Activated T-cell treated with anti-CD3 and anti-CD28 coated beads, Interleukin-2, amount 50 U/mL, for 24 hours (primary cell): ENCODE results near the gene SMAP1.

Experiments used
- DNase-seq: peaks from one replicate; pipeline ENCODE4 v3.0.0-alpha.2; 2020
- H3K27ac Mint-ChIP-seq: 2 replicates; pipeline ENCODE4 v1.8.0; 2020; ENCODE audit warnings: mild to moderate bottlenecking, mixed read lengths
- H3K27me3 Mint-ChIP-seq: 2 replicates; pipeline ENCODE4 v1.8.0; 2020; ENCODE audit warnings: mixed read lengths
- H3K36me3 Mint-ChIP-seq: 2 replicates; pipeline ENCODE4 v1.8.0; 2020; ENCODE audit warnings: low read depth, mixed read lengths
- H3K4me1 Mint-ChIP-seq: 2 replicates; pipeline ENCODE4 v1.8.0; 2020; ENCODE audit warnings: low read depth, mixed read lengths
- H3K4me3 Mint-ChIP-seq: 2 replicates; pipeline ENCODE4 v1.8.0; 2020; ENCODE audit warnings: mild to moderate bottlenecking, moderate library complexity, mixed read lengths
- H3K9me3 Mint-ChIP-seq: 2 replicates; pipeline ENCODE4 v1.8.0; 2020; ENCODE audit warnings: mixed read lengths

SMAP1 gene

DNA sequence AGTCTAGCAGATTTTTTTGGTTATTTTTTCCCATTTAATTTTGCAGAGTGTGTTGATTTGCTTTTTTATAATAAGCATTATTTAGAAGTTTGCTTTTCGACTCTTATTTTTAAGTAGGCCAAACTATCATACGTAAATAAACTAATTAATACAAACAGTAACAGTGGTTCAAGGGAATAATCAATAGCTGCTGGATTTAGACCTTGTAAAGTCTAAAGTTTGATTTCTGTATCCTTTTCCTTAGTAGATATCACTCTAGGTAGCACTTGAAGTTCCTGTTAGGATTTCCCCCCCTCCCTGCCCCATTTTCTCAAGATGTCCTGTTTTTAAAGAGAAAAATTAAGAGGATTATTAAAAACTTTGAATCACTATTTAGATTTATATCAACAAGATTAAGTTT, 153.1 kb downstream of the SMAP1 start:
- Mint-ChIP-seq H3K27me3 (no peaks in the 10 kb centered on the region), H3K36me3 (peaks cover 37% of the 10 kb centered on the region), H3K9me3 (peaks cover 7% of the 10 kb centered on the region), H3K27ac (no peak overlapping the region), H3K4me1 (no peaks in the 10 kb centered on the region), H3K4me3 (no peak overlapping the region)
- DNase-seq = no peak

DNA sequence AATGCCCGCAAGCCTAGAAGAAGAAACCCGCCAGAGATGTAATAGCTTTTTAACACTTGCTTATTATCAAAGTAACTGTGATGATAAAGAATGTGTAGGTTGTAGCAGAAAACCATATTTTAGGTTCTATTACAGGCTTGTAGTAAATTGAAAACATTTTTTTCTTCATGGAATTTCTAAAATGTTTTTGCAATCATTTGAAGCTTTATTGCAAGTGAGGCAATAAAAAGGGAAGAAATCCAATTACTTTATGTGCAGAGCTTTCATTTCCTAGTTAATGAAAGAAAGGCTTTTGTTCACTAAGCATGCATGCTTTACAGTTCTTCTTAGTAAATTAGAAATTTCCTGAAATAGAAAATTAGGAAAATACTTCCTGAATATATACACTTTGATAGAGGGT, 154.1 kb downstream of the SMAP1 start:
- DNase-seq = no peak

DNA sequence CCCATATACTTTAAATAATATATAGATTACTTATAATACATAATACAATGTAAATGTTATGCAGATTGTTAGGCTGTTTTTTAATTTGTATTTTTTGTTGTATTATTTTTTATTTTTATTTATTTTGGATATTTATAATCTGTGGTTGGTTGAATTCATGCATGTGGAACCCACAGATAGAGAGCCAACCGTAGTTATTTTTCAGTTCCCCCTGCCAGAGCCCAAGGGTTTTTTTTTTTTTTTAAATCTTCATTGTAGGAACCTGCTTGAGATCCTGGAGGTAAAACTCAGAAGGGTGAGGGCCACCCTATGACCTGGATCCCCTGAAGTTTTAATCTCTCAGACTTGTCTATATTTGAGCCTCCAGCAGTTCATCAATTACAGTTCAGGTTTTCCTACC, 156.0 kb downstream of the SMAP1 start:
- H3K27me3 Mint-ChIP-seq = no peaks in the 10 kb centered on the region
- peaks cover 5% of the 10 kb centered on the region for H3K4me1 Mint-ChIP-seq
- peaks cover 7% of the 10 kb centered on the region for H3K9me3 Mint-ChIP-seq
- H3K36me3 Mint-ChIP-seq = peaks cover 40% of the 10 kb centered on the region
- no peak for DNase-seq
- no peak overlapping the region for H3K27ac Mint-ChIP-seq
- no peak overlapping the region for H3K4me3 Mint-ChIP-seq

More for the DNA sequence above, 154.1 kb downstream of the SMAP1 start:
- Mint-ChIP-seq H3K27ac (no peak overlapping the region), H3K4me3 (no peak overlapping the region), H3K9me3 (peaks cover 7% of the 10 kb centered on the region), H3K4me1 (no peaks in the 10 kb centered on the region), H3K36me3 (peaks cover 37% of the 10 kb centered on the region), H3K27me3 (no peaks in the 10 kb centered on the region)

DNA sequence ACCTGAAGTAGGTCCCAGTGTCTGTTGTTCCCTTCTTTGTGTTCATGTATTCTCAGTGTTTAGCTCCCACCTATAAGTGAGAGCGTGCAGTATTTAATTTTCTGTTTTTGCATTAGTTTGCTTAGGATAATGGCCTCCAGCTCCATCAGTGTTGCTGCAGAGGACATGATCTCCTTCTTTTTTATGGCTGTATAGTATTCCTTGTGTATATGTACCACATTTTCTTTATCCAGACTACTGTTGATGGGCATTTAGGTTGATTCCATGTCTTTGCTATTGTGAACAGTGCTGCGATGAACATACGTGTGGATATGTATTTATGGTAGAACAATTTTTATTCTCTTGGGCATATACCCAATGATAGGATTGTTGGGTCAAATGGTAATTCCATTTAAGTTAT, 163.7 kb downstream of the SMAP1 start:
- no peak for DNase-seq
- peaks cover 3% of the 10 kb centered on the region for H3K9me3 Mint-ChIP-seq
- H3K27me3 Mint-ChIP-seq = no peaks in the 10 kb centered on the region
- H3K27ac Mint-ChIP-seq = no peak overlapping the region
- H3K36me3 Mint-ChIP-seq = peaks cover 16% of the 10 kb centered on the region
- no peak overlapping the region for H3K4me3 Mint-ChIP-seq
- H3K4me1 Mint-ChIP-seq = peaks cover 5% of the 10 kb centered on the region

DNA sequence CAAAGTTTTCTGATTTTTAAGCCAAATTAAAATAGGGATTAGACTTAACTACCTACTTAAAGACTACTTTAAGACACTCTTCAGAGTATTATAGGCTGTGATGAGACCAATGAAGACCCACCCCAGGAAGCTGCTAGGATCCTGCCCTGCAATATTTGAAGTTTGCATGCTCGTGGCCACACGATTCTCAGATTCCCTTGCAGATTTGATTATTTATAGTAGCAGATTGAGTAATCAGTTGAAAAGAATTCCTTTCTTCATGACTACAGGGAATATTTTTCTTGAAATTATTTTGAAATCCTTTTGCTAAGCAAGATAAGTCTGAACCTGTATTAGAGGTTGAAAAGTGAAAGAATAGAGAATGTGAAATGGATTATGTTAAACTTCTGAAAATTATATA, 166.8 kb downstream of the SMAP1 start:
- DNase-seq = no peak
- Mint-ChIP-seq H3K9me3 (peaks cover 3% of the 10 kb centered on the region), H3K36me3 (peaks cover 25% of the 10 kb centered on the region), H3K4me3 (no peak overlapping the region), H3K27ac (no peak overlapping the region), H3K27me3 (no peaks in the 10 kb centered on the region), H3K4me1 (peaks cover 5% of the 10 kb centered on the region)

DNA sequence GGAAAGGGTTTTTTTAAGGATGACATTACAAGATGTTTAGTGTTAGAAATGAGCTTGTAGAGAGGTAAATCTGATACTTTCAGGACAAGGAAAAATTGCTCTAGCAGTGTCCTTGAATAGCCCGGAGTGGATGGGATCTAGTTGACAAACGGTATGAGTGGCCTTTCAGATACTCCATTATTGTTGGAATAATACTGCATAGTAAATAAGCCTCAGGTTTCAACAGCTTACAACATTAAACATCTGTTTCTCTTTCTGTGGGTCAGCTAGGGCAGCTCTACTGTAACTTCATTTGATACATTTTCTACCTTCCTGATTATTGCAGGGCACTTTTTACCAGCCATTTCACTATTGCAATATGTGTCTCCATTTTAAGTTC, 171.2 kb downstream of the SMAP1 start:
- Mint-ChIP-seq H3K27ac (no peak overlapping the region), H3K4me1 (peaks cover 5% of the 10 kb centered on the region)

DNA sequence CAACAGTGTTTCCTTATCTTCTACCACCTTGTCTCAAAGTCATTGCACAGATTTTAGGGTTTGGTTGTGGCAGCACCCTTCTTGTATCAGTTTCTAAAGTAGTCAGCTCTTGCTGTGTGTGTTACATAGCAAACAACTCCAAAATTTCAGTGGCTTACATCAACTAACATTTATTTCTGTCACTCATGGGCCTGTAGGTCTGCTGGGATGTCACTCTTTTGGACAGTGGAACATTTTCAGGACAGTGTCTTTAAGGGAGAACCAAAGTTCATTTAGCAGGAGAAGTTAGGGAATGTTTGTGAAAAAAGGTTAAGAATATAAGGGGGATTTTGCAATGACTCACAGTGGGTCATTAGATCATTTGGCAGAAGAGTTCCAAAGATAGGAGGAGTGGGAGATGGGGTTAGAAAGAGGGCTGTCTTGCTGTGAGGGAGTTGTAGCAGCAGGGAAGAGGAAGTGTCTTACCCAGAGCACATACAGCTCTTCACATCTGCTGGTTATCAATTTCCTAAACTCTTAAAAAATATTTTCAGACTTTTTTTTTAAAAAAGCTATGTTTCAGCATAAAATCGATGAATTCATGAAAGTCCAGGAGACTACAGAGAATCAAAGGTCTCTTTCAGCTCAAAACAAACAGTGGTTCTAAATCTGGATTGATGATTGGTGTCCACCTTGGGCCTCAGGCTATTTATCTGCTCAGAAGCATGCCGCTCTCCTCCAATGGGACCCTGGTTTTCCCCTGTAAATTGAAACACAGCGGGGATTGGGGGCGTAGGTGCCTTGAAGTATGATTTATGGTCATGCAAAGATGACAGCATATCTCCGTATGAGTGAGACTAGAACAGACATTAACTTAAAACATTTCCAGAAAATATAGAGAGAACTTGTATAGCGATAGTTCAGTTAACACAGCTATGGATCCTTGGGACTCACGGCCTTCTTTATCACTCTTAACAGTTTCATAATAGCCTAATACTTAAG, 171.9 kb downstream of the SMAP1 start:
- no peak for DNase-seq
- Mint-ChIP-seq H3K27me3 (no peaks in the 10 kb centered on the region), H3K4me3 (no peak overlapping the region), H3K9me3 (no peaks in the 10 kb centered on the region), H3K4me1 (peaks cover 5% of the 10 kb centered on the region), H3K27ac (no peak overlapping the region), H3K36me3 (peaks cover 21% of the 10 kb centered on the region)

More for the DNA sequence above, 171.2 kb downstream of the SMAP1 start:
- H3K27me3 Mint-ChIP-seq = no peaks in the 10 kb centered on the region
- DNase-seq = no peak
- H3K9me3 Mint-ChIP-seq = no peaks in the 10 kb centered on the region
- H3K4me3 Mint-ChIP-seq = no peak overlapping the region
- H3K36me3 Mint-ChIP-seq = peaks cover 21% of the 10 kb centered on the region

DNA sequence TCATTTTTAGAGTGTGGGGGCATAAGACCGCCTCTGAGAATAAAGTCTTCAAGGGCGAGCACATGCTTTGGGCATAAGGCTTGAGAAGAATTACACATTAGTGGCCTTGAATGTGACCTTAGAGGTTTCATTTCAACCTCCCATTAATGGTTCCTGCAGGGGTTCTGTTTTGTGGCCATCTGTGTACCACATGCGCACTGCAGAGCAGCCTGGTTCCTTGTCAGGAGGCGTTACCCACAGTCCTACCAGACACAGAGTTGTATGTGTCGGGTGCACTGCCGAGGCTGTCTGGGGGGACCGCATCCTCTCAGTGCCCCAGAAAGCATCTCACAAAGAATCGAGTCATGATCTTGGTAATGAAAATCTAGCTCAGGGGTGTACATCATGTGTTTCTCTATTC, 173.4 kb downstream of the SMAP1 start:
- H3K9me3 Mint-ChIP-seq = no peaks in the 10 kb centered on the region
- peaks cover 5% of the 10 kb centered on the region for H3K4me1 Mint-ChIP-seq
- peaks cover 23% of the 10 kb centered on the region for H3K36me3 Mint-ChIP-seq
- no peak overlapping the region for H3K27ac Mint-ChIP-seq
- no peak overlapping the region for H3K4me3 Mint-ChIP-seq
- DNase-seq = no peak
- no peaks in the 10 kb centered on the region for H3K27me3 Mint-ChIP-seq

DNA sequence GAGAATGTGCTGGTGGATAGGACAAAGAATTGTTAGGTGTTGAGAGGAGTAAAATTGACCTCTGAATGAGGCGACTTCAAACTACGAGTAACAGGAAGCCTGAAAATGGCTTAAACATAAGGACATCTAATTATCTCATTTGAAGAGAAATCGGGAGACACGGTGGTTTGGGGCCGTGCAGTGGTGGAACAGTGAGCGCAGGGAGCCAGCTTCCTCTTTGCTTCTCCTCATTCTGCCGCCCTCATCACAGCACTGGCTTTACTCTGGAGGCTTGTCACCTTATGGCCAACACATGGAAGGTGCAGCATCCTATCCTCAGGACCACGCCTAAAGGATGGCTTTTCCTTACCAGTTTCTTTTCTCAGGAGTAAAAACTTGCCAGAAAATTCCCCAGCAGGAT, 174.9 kb downstream of the SMAP1 start:
- Mint-ChIP-seq H3K27me3 (no peaks in the 10 kb centered on the region), H3K27ac (no peak overlapping the region), H3K9me3 (no peaks in the 10 kb centered on the region), H3K4me1 (peaks cover 5% of the 10 kb centered on the region), H3K36me3 (peaks cover 21% of the 10 kb centered on the region), H3K4me3 (no peak overlapping the region)
- DNase-seq = no peak

DNA sequence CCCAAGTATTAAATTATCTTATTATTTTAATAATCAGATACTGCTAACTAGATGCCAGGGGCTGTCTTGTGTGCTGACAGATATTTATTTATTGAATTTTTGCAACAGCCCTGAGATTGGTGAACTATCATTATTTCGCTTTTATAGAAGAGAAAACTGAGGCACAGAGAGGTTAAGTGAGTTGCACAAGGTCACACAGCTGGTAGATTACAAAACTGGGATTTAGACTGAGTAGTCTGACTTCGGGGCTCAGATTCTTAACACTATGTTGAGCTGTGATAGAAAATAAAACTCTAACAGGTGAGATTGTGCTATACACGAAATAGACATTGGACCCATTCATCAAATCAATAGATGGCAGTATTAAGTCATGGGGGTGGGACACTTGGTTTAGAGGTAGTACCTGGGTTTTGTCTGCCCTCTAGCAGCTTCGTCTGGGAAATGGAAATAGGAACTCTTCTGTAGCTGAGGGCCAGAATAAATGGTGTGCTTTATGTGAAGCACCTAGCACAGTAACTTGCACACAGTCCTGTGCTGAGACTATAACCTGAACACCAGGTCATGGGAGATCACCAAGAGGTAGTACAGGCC, 175.7 kb downstream of the SMAP1 start:
- H3K9me3 Mint-ChIP-seq = no peaks in the 10 kb centered on the region
- no peaks in the 10 kb centered on the region for H3K27me3 Mint-ChIP-seq
- H3K36me3 Mint-ChIP-seq = peaks cover 20% of the 10 kb centered on the region
- H3K4me1 Mint-ChIP-seq = peaks cover 5% of the 10 kb centered on the region
- DNase-seq = no peak
- no peak overlapping the region for H3K27ac Mint-ChIP-seq
- H3K4me3 Mint-ChIP-seq = no peak overlapping the region

DNA sequence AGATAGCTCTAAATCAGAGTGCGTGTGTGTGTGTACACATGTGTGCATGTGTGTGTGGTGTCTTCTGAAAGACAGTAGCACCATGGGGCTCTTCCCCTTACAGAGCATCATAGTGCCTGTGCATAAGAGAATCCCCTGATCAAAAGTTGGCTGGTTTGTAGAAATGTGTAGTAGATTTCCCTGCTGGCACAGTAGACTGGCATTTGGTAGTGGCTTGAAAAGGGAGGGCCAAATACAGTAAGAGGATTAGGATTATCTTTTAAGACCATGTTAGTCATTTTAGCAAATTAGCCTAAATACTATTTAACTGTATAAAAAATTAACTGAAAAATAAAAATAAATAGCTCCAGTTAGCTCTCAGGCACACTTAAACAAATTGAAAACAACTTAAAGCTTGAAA, 176.6 kb downstream of the SMAP1 start:
- peaks cover 2% of the 10 kb centered on the region for H3K4me1 Mint-ChIP-seq
- no peak for DNase-seq
- H3K27me3 Mint-ChIP-seq = no peaks in the 10 kb centered on the region
- H3K4me3 Mint-ChIP-seq = no peak overlapping the region
- peaks cover 20% of the 10 kb centered on the region for H3K36me3 Mint-ChIP-seq
- H3K9me3 Mint-ChIP-seq = no peaks in the 10 kb centered on the region
- no peak overlapping the region for H3K27ac Mint-ChIP-seq

DNA sequence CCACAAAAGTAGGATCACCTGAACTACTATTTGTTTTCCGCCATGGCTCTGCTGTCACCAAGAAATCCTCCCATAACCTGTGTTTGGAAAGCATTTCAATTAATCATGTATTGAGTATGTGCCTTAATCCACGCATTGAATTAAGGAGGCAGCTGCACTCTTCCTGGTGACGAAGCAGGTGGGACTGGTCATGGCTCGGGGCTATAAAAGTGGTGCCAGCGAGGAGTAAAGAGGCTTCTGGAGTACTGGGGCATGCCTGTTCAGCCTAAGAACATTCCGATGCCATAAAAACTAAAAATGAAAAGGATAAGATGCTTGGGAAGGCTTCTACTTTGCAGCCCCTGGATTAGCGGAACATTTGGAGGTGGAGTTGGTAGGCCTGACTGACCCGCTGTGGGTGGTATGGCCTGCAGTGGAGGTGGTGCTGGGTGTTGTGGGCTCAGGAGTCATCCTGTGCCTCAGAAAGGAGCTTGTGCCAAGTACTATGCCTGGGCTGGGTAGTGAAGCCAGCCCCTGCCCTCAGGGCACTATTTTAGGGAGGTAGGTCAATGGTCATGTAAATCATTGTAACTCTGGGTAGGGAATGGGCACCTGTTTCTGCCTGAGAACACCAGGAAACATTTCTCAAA, 178.6 kb downstream of the SMAP1 start:
- Mint-ChIP-seq H3K9me3 (no peaks in the 10 kb centered on the region), H3K36me3 (peaks cover 15% of the 10 kb centered on the region), H3K27ac (peak overlapping the region; percentile 23), H3K4me3 (no peak overlapping the region), H3K27me3 (no peaks in the 10 kb centered on the region), H3K4me1 (peaks cover 2% of the 10 kb centered on the region)
- DNase-seq = no peak

DNA sequence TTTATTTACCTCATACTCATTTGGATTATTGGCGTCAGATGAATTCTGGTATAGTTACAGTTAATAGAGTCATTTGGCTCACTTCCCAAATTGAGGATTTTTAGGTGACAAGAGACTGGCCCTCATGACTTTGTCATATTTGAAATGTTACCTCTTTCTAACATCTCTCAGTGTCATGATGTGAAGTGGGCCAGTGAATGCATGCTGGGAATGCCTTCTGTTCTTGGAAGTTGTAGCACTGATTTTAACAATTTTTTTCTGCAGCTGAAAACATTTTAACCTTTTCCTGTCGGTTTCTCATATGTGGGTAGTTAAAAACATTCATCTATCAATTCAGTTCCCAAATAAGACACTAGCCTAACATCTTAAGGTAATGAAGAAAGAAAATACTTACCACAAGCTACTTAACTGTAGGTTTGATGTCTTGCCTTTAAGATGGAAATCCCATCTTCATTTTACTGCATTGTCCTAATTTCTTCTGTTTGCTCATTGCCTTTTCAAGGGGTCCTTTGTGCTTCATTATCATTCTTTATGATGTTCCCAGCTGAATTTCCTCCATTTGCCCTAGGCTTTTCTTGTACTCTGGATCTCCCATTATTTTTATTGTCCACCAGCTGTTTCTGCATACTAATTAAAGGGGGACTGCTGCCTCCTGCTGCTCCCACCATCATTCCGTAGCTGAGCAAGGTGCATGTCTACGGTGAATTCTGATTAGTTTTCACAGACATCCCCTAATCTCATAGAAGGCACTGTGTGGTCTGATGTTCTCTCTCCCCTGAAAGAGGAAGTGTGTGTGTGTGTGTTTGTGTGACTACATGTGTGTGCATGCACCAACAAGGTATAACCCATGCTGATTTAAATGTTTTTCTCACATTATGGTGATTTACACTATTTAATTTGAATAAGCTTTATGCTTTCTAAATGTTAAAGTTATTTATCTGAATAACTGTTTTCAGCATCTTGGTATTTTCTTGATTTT, 179.7 kb downstream of the SMAP1 start:
- Mint-ChIP-seq H3K4me3 (no peak overlapping the region), H3K36me3 (peaks cover 18% of the 10 kb centered on the region), H3K27ac (no peak overlapping the region), H3K9me3 (no peaks in the 10 kb centered on the region), H3K27me3 (no peaks in the 10 kb centered on the region), H3K4me1 (peaks cover 2% of the 10 kb centered on the region)
- no peak for DNase-seq
